H1 (cell line): ENCODE data around the gene GLUD1.
"Not testable (repeated sequence)": the region's sequence is repeated elsewhere in the genome, so short reads cannot be mapped to it uniquely, and the experiment has no call there.

Source experiments
- EZH2 ChIP-seq: fragments of 200-600 bp; sonication (generic); IDR thresholded peaks from 2 replicates; pipeline ENCODE4 v1.7.1; 2012; ENCODE audit warnings: low read depth, mild to moderate bottlenecking, moderate library complexity, low read length, inconsistent platforms; ENCODE audit not compliant: severe bottlenecking
- POLR2AphosphoS5 ChIP-seq: IDR thresholded peaks from 2 replicates; pipeline ENCODE4 v1.6.1; 2011; ENCODE audit warnings: low read depth, low read length
- TF ChIP-seq, protein P1 (sequence below), 3 experiments: IDR thresholded peaks; 1 replicate in 2 of 3; 2 replicates in 1 of 3; pipeline versions ENCODE4 v1.5.1 to v1.6.1; 2011; ENCODE audit warnings: low read length in 3 of 3, mild to moderate bottlenecking in 3 of 3, inconsistent platforms in 2 of 3, low read depth in 1 of 3, moderate library complexity in 1 of 3; ENCODE audit not compliant: insufficient read depth in 1 of 3; ENCODE audit errors: control extremely low read depth in 1 of 3

DNA sequence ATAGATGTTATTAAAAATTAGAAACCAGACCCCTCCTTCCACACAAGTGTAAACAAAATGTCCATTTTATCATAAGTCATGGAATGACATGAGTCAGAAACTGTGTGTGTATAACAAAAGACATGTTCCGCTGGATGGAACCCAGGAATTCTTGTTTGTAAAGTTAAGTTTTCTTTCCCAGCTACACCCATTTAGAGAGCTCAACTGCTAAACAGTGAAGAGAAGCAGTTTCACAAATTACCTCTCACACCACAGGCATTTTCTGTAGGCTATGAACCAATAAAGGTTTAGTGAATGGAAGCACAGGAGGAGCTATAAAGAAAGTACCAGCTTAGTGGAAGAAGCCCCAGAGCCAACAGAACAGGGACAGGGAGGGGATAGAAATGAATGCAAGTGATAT, 12.4 kb downstream of the GLUD1 start:
- TF ChIP-seq POLR2AphosphoS5, EZH2: not testable (repeated sequence)
- TF ChIP-seq, protein P1, sequence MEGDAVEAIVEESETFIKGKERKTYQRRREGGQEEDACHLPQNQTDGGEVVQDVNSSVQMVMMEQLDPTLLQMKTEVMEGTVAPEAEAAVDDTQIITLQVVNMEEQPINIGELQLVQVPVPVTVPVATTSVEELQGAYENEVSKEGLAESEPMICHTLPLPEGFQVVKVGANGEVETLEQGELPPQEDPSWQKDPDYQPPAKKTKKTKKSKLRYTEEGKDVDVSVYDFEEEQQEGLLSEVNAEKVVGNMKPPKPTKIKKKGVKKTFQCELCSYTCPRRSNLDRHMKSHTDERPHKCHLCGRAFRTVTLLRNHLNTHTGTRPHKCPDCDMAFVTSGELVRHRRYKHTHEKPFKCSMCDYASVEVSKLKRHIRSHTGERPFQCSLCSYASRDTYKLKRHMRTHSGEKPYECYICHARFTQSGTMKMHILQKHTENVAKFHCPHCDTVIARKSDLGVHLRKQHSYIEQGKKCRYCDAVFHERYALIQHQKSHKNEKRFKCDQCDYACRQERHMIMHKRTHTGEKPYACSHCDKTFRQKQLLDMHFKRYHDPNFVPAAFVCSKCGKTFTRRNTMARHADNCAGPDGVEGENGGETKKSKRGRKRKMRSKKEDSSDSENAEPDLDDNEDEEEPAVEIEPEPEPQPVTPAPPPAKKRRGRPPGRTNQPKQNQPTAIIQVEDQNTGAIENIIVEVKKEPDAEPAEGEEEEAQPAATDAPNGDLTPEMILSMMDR (IDR thresholded peaks at IDR 0.05; ENCODE audit: control extremely low read depth in 1 of 3, insufficient read depth in 1 of 3, low read depth in 1 of 3, low read length in 3 of 3) = not testable (repeated sequence)
